ENCODE results near the gene KCTD17.

KCTD17 gene

DNA sequence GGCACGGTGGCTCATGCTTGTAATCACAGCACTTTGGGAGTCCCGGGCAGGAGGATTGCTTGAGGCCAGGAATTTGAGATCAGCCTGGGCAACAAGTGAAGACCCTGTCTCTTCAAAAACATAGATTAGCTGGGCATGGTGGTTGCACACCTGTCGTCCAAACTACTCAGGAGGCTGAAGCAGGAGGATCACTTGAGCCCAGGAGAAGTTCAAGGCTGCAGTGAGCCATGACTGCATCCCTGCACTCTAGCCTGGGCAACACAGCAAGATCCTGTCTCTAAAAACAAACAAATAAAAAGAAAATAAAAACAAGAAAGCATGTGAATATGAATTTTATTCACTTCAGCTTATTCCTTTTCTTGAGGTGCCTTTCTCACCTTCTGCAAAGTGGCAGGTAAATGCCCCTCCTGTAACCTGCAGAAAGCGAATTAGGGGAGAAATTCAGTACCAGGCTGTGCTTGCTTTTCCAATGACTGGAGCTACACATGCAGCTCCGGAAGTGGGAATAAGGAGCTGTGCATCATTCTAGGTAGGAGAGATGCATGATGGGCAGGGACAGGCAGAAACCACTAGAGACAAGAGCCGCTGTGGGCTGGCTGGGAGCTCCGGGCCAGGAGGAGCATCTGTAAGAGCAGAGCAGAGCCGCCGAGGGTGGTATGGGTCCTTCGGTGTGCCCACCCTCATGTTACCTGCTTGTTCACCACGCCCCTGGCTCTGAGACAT is 14.7 kb upstream of the KCTD17 start:
- no peak for ATAC-seq (replicated peaks; ENCODE audit: extremely low read depth, poor library complexity, severe bottlenecking)

GRCh38 chr22:37037669-37038068 is 13.9 kb upstream of the KCTD17 start:
- ATAC-seq (replicated peaks; ENCODE audit: extremely low read depth, poor library complexity, severe bottlenecking) (no peak), DNase-seq (ENCODE audit: low spot score in 2 of 2) (no peak)
- Mint-ChIP-seq H3K36me3 (ENCODE audit: insufficient read depth) (no peaks in the 10 kb centered on the region), H3K9me3 (no peaks in the 10 kb centered on the region), H3K4me1 (no peaks in the 10 kb centered on the region), H3K4me3 (no peak overlapping the region), H3K27ac (ENCODE audit: low read depth) (no peak overlapping the region), H3K27me3 (peaks cover 66% of the 10 kb centered on the region)

More for the DNA sequence above, 14.7 kb upstream of the KCTD17 start:
- DNase-seq (ENCODE audit: low spot score in 2 of 2): no peak
- peaks cover 65% of the 10 kb centered on the region for H3K27me3 Mint-ChIP-seq
- no peaks in the 10 kb centered on the region for H3K36me3 Mint-ChIP-seq (ENCODE audit: insufficient read depth)
- H3K9me3 Mint-ChIP-seq: no peaks in the 10 kb centered on the region
- no peak overlapping the region for H3K4me3 Mint-ChIP-seq
- H3K4me1 Mint-ChIP-seq: no peaks in the 10 kb centered on the region
- no peak overlapping the region for H3K27ac Mint-ChIP-seq (ENCODE audit: low read depth)

- ATAC-seq (replicated peaks; ENCODE audit: extremely low read depth, poor library complexity, severe bottlenecking): no peak
- no peak overlapping the region for H3K27ac Mint-ChIP-seq (ENCODE audit: low read depth)
- no peaks in the 10 kb centered on the region for H3K36me3 Mint-ChIP-seq (ENCODE audit: insufficient read depth)
- no peak for DNase-seq (ENCODE audit: low spot score in 2 of 2)
- H3K9me3 Mint-ChIP-seq: no peaks in the 10 kb centered on the region
- peaks cover 66% of the 10 kb centered on the region for H3K27me3 Mint-ChIP-seq
- H3K4me1 Mint-ChIP-seq: no peaks in the 10 kb centered on the region
- H3K4me3 Mint-ChIP-seq: no peak overlapping the region
Observed at GRCh38 chr22:37039466-37039865, 12.1 kb upstream of the KCTD17 start.

- H3K36me3 Mint-ChIP-seq (ENCODE audit: insufficient read depth): no peaks in the 10 kb centered on the region
- H3K9me3 Mint-ChIP-seq: no peaks in the 10 kb centered on the region
- H3K4me3 Mint-ChIP-seq: no peak overlapping the region
- peaks cover 31% of the 10 kb centered on the region for H3K27me3 Mint-ChIP-seq
- H3K27ac Mint-ChIP-seq (ENCODE audit: low read depth): no peak overlapping the region
- no peaks in the 10 kb centered on the region for H3K4me1 Mint-ChIP-seq
- DNase-seq (ENCODE audit: low spot score in 2 of 2): no peak
- no peak for ATAC-seq (replicated peaks; ENCODE audit: extremely low read depth, poor library complexity, severe bottlenecking)
Observed at GRCh38 chr22:37043209-37043827, 8.2 kb upstream of the KCTD17 start.

GRCh38 chr22:37043828-37044538 is 7.6 kb upstream of the KCTD17 start:
- no peak overlapping the region for H3K4me3 Mint-ChIP-seq
- peaks cover 29% of the 10 kb centered on the region for H3K27me3 Mint-ChIP-seq
- no peaks in the 10 kb centered on the region for H3K4me1 Mint-ChIP-seq
- no peaks in the 10 kb centered on the region for H3K9me3 Mint-ChIP-seq
- no peak for DNase-seq (ENCODE audit: low spot score in 2 of 2)
- H3K36me3 Mint-ChIP-seq (ENCODE audit: insufficient read depth): no peaks in the 10 kb centered on the region
- no peak for ATAC-seq (replicated peaks; ENCODE audit: extremely low read depth, poor library complexity, severe bottlenecking)
- H3K27ac Mint-ChIP-seq (ENCODE audit: low read depth): no peak overlapping the region

GRCh38 chr22:37044634-37045625 is 6.6 kb upstream of the KCTD17 start:
- ATAC-seq (replicated peaks; ENCODE audit: extremely low read depth, poor library complexity, severe bottlenecking) (no peak), DNase-seq (ENCODE audit: low spot score in 2 of 2) (no peak)
- Mint-ChIP-seq H3K36me3 (ENCODE audit: insufficient read depth) (no peaks in the 10 kb centered on the region), H3K9me3 (no peaks in the 10 kb centered on the region), H3K27me3 (peaks cover 20% of the 10 kb centered on the region), H3K4me3 (no peak overlapping the region), H3K27ac (ENCODE audit: low read depth) (no peak overlapping the region), H3K4me1 (no peaks in the 10 kb centered on the region)

- ATAC-seq (replicated peaks; ENCODE audit: extremely low read depth, poor library complexity, severe bottlenecking): no peak
- no peak for DNase-seq (ENCODE audit: low spot score in 2 of 2)
- no peaks in the 10 kb centered on the region for H3K9me3 Mint-ChIP-seq
- no peak overlapping the region for H3K27ac Mint-ChIP-seq (ENCODE audit: low read depth)
- H3K27me3 Mint-ChIP-seq: peaks cover 10% of the 10 kb centered on the region
- no peak overlapping the region for H3K4me3 Mint-ChIP-seq
- H3K36me3 Mint-ChIP-seq (ENCODE audit: insufficient read depth): peaks cover 2% of the 10 kb centered on the region
- H3K4me1 Mint-ChIP-seq: no peaks in the 10 kb centered on the region
Observed at GRCh38 chr22:37045958-37046357, 5.6 kb upstream of the KCTD17 start.

- peaks cover 2% of the 10 kb centered on the region for H3K36me3 Mint-ChIP-seq (ENCODE audit: insufficient read depth)
- H3K4me3 Mint-ChIP-seq: no peak overlapping the region
- ATAC-seq (replicated peaks; ENCODE audit: extremely low read depth, poor library complexity, severe bottlenecking): no peak
Observed at GRCh38 chr22:37046589-37046988, 5.0 kb upstream of the KCTD17 start.

GRCh38 chr22:37047006-37047405 is 4.5 kb upstream of the KCTD17 start:
- H3K4me3 Mint-ChIP-seq: no peak overlapping the region
- no peaks in the 10 kb centered on the region for H3K9me3 Mint-ChIP-seq

More at GRCh38 chr22:37046589-37046988, 5.0 kb upstream of the KCTD17 start:
- DNase-seq (ENCODE audit: low spot score in 2 of 2): no peak
- Mint-ChIP-seq H3K9me3 (no peaks in the 10 kb centered on the region), H3K27ac (ENCODE audit: low read depth) (no peak overlapping the region), H3K27me3 (peaks cover 3% of the 10 kb centered on the region), H3K4me1 (no peaks in the 10 kb centered on the region)

GRCh38 chr22:37048133-37048532 is 3.4 kb upstream of the KCTD17 start:
- ATAC-seq (replicated peaks; ENCODE audit: extremely low read depth, poor library complexity, severe bottlenecking): no peak
- peaks cover 2% of the 10 kb centered on the region for H3K36me3 Mint-ChIP-seq (ENCODE audit: insufficient read depth)
- H3K27me3 Mint-ChIP-seq: no peaks in the 10 kb centered on the region
- H3K4me1 Mint-ChIP-seq: peaks cover 7% of the 10 kb centered on the region
- no peak overlapping the region for H3K4me3 Mint-ChIP-seq
- no peaks in the 10 kb centered on the region for H3K9me3 Mint-ChIP-seq
- no peak overlapping the region for H3K27ac Mint-ChIP-seq (ENCODE audit: low read depth)
- no peak for DNase-seq (ENCODE audit: low spot score in 2 of 2)

More at GRCh38 chr22:37047006-37047405, 4.5 kb upstream of the KCTD17 start:
- no peaks in the 10 kb centered on the region for H3K4me1 Mint-ChIP-seq
- no peak for DNase-seq (ENCODE audit: low spot score in 2 of 2)
- H3K36me3 Mint-ChIP-seq (ENCODE audit: insufficient read depth): peaks cover 2% of the 10 kb centered on the region
- no peaks in the 10 kb centered on the region for H3K27me3 Mint-ChIP-seq
- no peak overlapping the region for H3K27ac Mint-ChIP-seq (ENCODE audit: low read depth)
- no peak for ATAC-seq (replicated peaks; ENCODE audit: extremely low read depth, poor library complexity, severe bottlenecking)

DNA sequence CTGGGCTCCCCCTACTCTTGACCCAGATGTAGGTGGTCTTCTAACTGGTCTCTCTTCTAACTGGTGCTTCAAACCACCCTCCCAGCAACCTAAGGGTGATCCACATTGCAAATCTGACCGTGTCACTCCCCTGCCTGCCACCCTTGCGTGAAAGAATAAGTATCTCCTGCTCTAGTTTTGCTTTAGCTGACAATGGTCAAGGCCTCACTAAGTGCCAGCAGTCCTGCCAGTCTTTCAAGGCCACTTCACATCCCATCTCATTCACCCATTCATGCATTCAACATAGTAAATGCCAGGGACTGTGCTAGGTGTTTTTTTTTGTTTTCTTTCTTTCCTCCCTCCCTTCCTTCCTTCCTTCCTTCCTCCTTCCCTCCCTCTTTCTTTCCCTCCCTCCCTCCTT is 2.3 kb upstream of the KCTD17 start:
- no peak for ATAC-seq (replicated peaks; ENCODE audit: extremely low read depth, poor library complexity, severe bottlenecking)
- no peak for DNase-seq (ENCODE audit: low spot score in 2 of 2)
- Mint-ChIP-seq H3K36me3 (ENCODE audit: insufficient read depth) (peaks cover 2% of the 10 kb centered on the region), H3K27ac (ENCODE audit: low read depth) (no peak overlapping the region), H3K4me1 (peaks cover 7% of the 10 kb centered on the region), H3K4me3 (no peak overlapping the region), H3K27me3 (no peaks in the 10 kb centered on the region), H3K9me3 (no peaks in the 10 kb centered on the region)

GRCh38 chr22:37050913-37051312 is 629 bp upstream of the KCTD17 start:
- Mint-ChIP-seq H3K36me3 (ENCODE audit: insufficient read depth) (peaks cover 2% of the 10 kb centered on the region), H3K4me1 (peaks cover 7% of the 10 kb centered on the region), H3K27ac (ENCODE audit: low read depth) (no peak overlapping the region), H3K27me3 (no peaks in the 10 kb centered on the region), H3K4me3 (peak overlapping the region; percentile 77), H3K9me3 (no peaks in the 10 kb centered on the region)
- ATAC-seq (replicated peaks; ENCODE audit: extremely low read depth, poor library complexity, severe bottlenecking) (no peak), DNase-seq (ENCODE audit: low spot score in 2 of 2) (no peak)
